ENCODE results near the gene TSPAN16.

Gene TSPAN16

DNA sequence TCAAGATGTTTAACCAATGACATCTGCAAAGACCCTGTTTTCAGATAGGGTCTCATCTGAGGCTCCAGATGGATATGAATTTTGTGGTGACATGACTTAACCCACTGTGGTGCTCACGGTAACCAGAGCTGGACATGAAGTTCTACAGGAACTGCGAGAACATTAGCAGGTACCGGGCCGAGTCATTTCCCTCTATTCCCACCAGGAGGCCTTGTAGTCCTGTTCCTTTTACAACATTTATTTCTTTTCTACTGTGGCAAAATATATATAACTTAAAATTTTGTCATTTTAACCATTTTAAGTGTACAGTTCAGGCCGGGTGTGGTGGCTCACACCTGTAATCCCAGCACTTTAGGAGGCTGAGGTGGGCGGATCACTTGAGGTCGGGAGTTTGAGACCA lies 7.6 kb upstream of the TSPAN16 start:
- Histone ChIP-seq H3K9me3 (ENCODE audit: control insufficient read depth, low read length) (no peaks in the 10 kb centered on the region), H3K27ac (ENCODE audit: insufficient read depth, low read depth, low read length, poor library complexity, severe bottlenecking) (no peak overlapping the region), H3K36me3 (ENCODE audit: control insufficient read depth, insufficient read depth, low read length) (no peaks in the 10 kb centered on the region), H3K27me3 (ENCODE audit: control insufficient read depth, insufficient read depth, low read length, poor library complexity, severe bottlenecking) (no peaks in the 10 kb centered on the region), H3K4me1 (ENCODE audit: control insufficient read depth, insufficient read depth, low read length) (no peaks in the 10 kb centered on the region), H3K4me3 (ENCODE audit: insufficient read depth, low read depth, low read length) (no peak overlapping the region)
- 92 to 95% methylated on average over 7 of the region's 7 CpGs for WGBS, 2 experiments

GRCh38 chr19:11290256-11290655 lies 5.7 kb upstream of the TSPAN16 start:
- 94 to 97% methylated on average over 4 of the region's 4 CpGs for WGBS, 2 experiments
- Histone ChIP-seq H3K36me3 (ENCODE audit: control insufficient read depth, insufficient read depth, low read length) (no peaks in the 10 kb centered on the region), H3K27me3 (ENCODE audit: control insufficient read depth, insufficient read depth, low read length, poor library complexity, severe bottlenecking) (no peaks in the 10 kb centered on the region)

DNA sequence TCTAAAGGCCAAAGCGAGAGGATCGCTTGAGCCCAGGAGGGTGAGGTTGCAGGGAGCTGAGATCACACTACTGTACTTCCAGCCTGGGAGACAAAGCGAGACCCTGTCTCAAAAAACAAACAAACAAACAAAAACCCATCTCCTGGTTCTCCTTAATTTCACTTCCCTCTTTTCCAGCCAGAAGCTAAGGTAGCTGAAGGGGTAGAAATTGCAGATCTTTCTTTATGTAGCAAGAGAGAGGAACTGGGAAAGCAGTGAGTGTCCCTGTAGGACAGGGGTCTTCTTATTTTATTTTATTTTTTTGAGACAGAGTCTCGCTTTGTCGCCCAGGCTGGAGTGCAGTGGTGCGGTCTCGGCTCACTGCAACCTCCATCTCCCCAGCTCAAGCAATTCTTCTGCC lies 4.5 kb upstream of the TSPAN16 start:
- 87 to 89% methylated on average over 7 of the region's 7 CpGs for WGBS, 2 experiments
- no peak overlapping the region for H3K4me3 ChIP-seq (ENCODE audit: insufficient read depth, low read depth, low read length)
- no peaks in the 10 kb centered on the region for H3K27me3 ChIP-seq (ENCODE audit: control insufficient read depth, insufficient read depth, low read length, poor library complexity, severe bottlenecking)
- H3K27ac ChIP-seq (ENCODE audit: insufficient read depth, low read depth, low read length, poor library complexity, severe bottlenecking): no peak overlapping the region
- no peaks in the 10 kb centered on the region for H3K36me3 ChIP-seq (ENCODE audit: control insufficient read depth, insufficient read depth, low read length)
- no peaks in the 10 kb centered on the region for H3K9me3 ChIP-seq (ENCODE audit: control insufficient read depth, low read length)
- peaks cover 3% of the 10 kb centered on the region for H3K4me1 ChIP-seq (ENCODE audit: control insufficient read depth, insufficient read depth, low read length)

More at GRCh38 chr19:11290256-11290655, 5.7 kb upstream of the TSPAN16 start:
- Histone ChIP-seq H3K9me3 (ENCODE audit: control insufficient read depth, low read length) (no peaks in the 10 kb centered on the region), H3K4me3 (ENCODE audit: insufficient read depth, low read depth, low read length) (no peak overlapping the region), H3K4me1 (ENCODE audit: control insufficient read depth, insufficient read depth, low read length) (peaks cover 3% of the 10 kb centered on the region), H3K27ac (ENCODE audit: insufficient read depth, low read depth, low read length, poor library complexity, severe bottlenecking) (no peak overlapping the region)

- H3K4me1 ChIP-seq (ENCODE audit: control insufficient read depth, insufficient read depth, low read length): peaks cover 3% of the 10 kb centered on the region
- H3K9me3 ChIP-seq (ENCODE audit: control insufficient read depth, low read length): no peaks in the 10 kb centered on the region
- H3K27ac ChIP-seq (ENCODE audit: insufficient read depth, low read depth, low read length, poor library complexity, severe bottlenecking): no peak overlapping the region
- WGBS, 2 experiments: 87 to 95% methylated on average over 1 of the region's 1 CpG
- H3K4me3 ChIP-seq (ENCODE audit: insufficient read depth, low read depth, low read length): no peak overlapping the region
- H3K27me3 ChIP-seq (ENCODE audit: control insufficient read depth, insufficient read depth, low read length, poor library complexity, severe bottlenecking): no peaks in the 10 kb centered on the region
- no peaks in the 10 kb centered on the region for H3K36me3 ChIP-seq (ENCODE audit: control insufficient read depth, insufficient read depth, low read length)
Measured at GRCh38 chr19:11291991-11292390, 4.0 kb upstream of the TSPAN16 start.

DNA sequence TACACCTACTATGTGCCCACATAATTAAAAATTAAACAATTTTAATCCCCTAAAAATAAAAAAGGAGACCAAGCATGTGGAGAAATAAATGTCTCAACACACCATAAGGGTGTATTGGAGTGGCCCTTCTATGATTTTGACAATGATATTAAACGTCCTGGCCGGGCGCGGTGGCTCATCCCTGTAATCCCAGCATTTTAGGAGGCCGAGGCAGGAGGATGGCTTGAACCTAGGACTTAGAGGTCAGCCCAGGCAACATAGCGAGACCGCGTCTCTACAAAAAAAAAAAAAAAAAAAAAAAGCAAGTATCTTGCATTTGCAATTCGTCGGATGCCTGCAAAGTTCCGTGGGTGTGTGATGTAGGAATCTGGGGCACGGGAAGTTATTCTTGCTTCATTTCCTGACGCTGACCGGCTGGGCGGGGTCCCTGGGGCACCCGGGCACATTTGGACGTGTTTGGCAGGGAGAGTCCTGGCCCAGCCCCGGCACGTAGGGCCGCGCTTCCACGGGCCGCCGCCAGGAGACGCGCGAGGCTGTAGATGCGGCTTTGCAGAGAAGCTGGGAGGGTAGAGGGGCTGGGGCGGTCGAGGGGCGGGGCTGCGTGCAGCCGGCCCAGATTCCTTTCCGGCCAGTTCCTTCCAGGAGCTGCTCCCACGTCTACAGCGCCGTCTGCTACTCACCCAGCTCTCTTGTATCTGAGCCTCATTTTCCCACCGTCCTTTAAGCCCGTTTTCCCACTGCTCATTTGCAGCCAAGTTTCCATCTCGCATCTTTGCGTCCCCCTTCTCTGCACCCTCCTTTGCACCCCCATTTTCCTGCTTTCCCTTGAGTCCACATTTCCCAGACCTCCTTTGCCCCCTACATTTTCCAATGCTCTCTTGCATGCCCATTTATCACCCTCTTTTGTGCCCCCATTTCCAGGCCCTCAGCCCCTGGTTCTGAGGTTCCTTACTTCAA lies 2.2 kb upstream of the TSPAN16 start:
- H3K27ac ChIP-seq (ENCODE audit: insufficient read depth, low read depth, low read length, poor library complexity, severe bottlenecking): no peak overlapping the region
- H3K4me3 ChIP-seq (ENCODE audit: insufficient read depth, low read depth, low read length): no peak overlapping the region
- peaks cover 3% of the 10 kb centered on the region for H3K4me1 ChIP-seq (ENCODE audit: control insufficient read depth, insufficient read depth, low read length)
- no peaks in the 10 kb centered on the region for H3K36me3 ChIP-seq (ENCODE audit: control insufficient read depth, insufficient read depth, low read length)
- no peaks in the 10 kb centered on the region for H3K27me3 ChIP-seq (ENCODE audit: control insufficient read depth, insufficient read depth, low read length, poor library complexity, severe bottlenecking)
- 17 to 18% methylated on average over 41 of the region's 41 CpGs for WGBS, 2 experiments
- H3K9me3 ChIP-seq (ENCODE audit: control insufficient read depth, low read length): no peaks in the 10 kb centered on the region

DNA sequence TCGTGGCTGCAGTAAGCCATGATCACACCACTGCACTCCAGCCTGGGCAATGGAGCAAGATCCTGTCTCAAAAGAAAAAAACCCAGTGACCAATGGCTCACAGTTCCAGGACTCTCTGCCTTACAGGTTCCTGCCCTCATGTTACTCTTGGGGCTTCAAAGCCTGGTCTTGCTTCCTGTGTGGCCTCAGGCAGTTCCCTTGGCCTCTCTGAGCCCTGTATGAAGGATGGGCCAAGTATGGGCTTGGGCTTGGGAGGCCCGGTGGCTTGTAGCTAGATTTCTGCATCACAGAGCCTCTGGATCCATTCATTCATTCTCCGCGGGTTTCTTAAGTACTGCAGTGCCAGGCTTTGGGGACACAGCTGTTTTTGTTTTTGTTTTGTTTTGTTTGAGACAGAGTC lies 780 bp upstream of the TSPAN16 start:
- Histone ChIP-seq H3K27ac (ENCODE audit: insufficient read depth, low read depth, low read length, poor library complexity, severe bottlenecking) (no peak overlapping the region), H3K4me3 (ENCODE audit: insufficient read depth, low read depth, low read length) (no peak overlapping the region), H3K27me3 (ENCODE audit: control insufficient read depth, insufficient read depth, low read length, poor library complexity, severe bottlenecking) (no peaks in the 10 kb centered on the region), H3K4me1 (ENCODE audit: control insufficient read depth, insufficient read depth, low read length) (peaks cover 3% of the 10 kb centered on the region), H3K36me3 (ENCODE audit: control insufficient read depth, insufficient read depth, low read length) (no peaks in the 10 kb centered on the region), H3K9me3 (ENCODE audit: control insufficient read depth, low read length) (no peaks in the 10 kb centered on the region)
- WGBS, 2 experiments: 82 to 87% methylated on average over 4 of the region's 4 CpGs

GRCh38 chr19:11296264-11296663 lies 304 bp downstream of the TSPAN16 start:
- Histone ChIP-seq H3K4me1 (ENCODE audit: control insufficient read depth, insufficient read depth, low read length) (peaks cover 3% of the 10 kb centered on the region), H3K9me3 (ENCODE audit: control insufficient read depth, low read length) (no peaks in the 10 kb centered on the region), H3K27ac (ENCODE audit: insufficient read depth, low read depth, low read length, poor library complexity, severe bottlenecking) (no peak overlapping the region), H3K27me3 (ENCODE audit: control insufficient read depth, insufficient read depth, low read length, poor library complexity, severe bottlenecking) (no peaks in the 10 kb centered on the region), H3K36me3 (ENCODE audit: control insufficient read depth, insufficient read depth, low read length) (no peaks in the 10 kb centered on the region), H3K4me3 (ENCODE audit: insufficient read depth, low read depth, low read length) (no peak overlapping the region)
- WGBS, 2 experiments: 86 to 89% methylated on average over 7 of the region's 7 CpGs

GRCh38 chr19:11299946-11300810 lies 4.2 kb downstream of the TSPAN16 start:
- Histone ChIP-seq H3K4me3 (ENCODE audit: insufficient read depth, low read depth, low read length) (no peak overlapping the region), H3K36me3 (ENCODE audit: control insufficient read depth, insufficient read depth, low read length) (no peaks in the 10 kb centered on the region), H3K4me1 (ENCODE audit: control insufficient read depth, insufficient read depth, low read length) (no peaks in the 10 kb centered on the region), H3K27ac (ENCODE audit: insufficient read depth, low read depth, low read length, poor library complexity, severe bottlenecking) (no peak overlapping the region), H3K9me3 (ENCODE audit: control insufficient read depth, low read length) (no peaks in the 10 kb centered on the region), H3K27me3 (ENCODE audit: control insufficient read depth, insufficient read depth, low read length, poor library complexity, severe bottlenecking) (no peaks in the 10 kb centered on the region)
- 95% methylated on average over 7 to 8 of the region's 8 CpGs for WGBS, 2 experiments

DNA sequence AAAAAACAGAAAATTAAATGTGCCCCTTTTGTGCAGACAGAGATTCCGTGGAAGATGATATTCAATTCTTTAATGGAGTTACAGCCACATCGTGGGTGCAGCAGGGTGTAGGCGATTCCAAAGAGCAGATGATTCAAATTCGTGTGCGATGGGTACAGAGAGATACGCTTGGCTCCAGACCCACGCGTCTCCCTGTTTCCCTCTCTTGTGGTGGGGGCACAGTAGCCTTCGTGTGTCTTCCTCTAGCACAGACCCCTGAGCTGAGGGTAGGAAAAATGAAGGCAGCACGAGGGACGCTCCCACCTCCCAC lies 4.8 kb downstream of the TSPAN16 start:
- Histone ChIP-seq H3K4me3 (ENCODE audit: insufficient read depth, low read depth, low read length) (no peak overlapping the region), H3K4me1 (ENCODE audit: control insufficient read depth, insufficient read depth, low read length) (no peaks in the 10 kb centered on the region), H3K36me3 (ENCODE audit: control insufficient read depth, insufficient read depth, low read length) (no peaks in the 10 kb centered on the region), H3K9me3 (ENCODE audit: control insufficient read depth, low read length) (no peaks in the 10 kb centered on the region), H3K27me3 (ENCODE audit: control insufficient read depth, insufficient read depth, low read length, poor library complexity, severe bottlenecking) (no peaks in the 10 kb centered on the region), H3K27ac (ENCODE audit: insufficient read depth, low read depth, low read length, poor library complexity, severe bottlenecking) (no peak overlapping the region)
- WGBS, 2 experiments: 90 to 91% methylated on average over 11 of the region's 11 CpGs

DNA sequence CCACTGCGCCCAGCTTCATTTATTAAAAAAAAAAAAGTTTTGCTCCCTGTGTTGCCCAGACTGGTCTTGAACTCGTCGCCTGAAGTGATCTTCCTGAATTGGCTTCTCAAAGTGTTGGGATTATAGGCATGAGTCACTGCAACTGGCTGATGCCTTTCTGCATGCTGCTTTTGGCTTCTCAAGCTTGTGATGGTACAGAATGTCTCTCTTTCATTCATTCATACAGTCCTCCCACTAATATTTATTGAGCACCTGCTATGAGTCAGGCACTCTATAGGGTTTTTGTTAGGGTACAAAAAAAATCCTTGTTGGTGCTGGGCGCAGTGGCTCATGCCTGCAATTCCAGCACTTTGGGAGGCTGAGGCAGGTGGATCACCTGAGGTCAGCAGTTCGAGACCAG lies 9.0 kb downstream of the TSPAN16 start:
- Histone ChIP-seq H3K27me3 (ENCODE audit: control insufficient read depth, insufficient read depth, low read length, poor library complexity, severe bottlenecking) (no peaks in the 10 kb centered on the region), H3K9me3 (ENCODE audit: control insufficient read depth, low read length) (no peaks in the 10 kb centered on the region), H3K4me3 (ENCODE audit: insufficient read depth, low read depth, low read length) (no peak overlapping the region), H3K36me3 (ENCODE audit: control insufficient read depth, insufficient read depth, low read length) (no peaks in the 10 kb centered on the region), H3K27ac (ENCODE audit: insufficient read depth, low read depth, low read length, poor library complexity, severe bottlenecking) (no peak overlapping the region), H3K4me1 (ENCODE audit: control insufficient read depth, insufficient read depth, low read length) (no peaks in the 10 kb centered on the region)
- 93 to 94% methylated on average over 5 of the region's 5 CpGs for WGBS, 2 experiments

All from ectodermal cell (in vitro differentiated cells).